ENCODE measurements around the gene MYBPC1.
"Not testable (repeated sequence)": the region's sequence is repeated elsewhere in the genome, so short reads cannot be mapped to it uniquely, and the experiment has no call there.

The MYBPC1 gene

DNA sequence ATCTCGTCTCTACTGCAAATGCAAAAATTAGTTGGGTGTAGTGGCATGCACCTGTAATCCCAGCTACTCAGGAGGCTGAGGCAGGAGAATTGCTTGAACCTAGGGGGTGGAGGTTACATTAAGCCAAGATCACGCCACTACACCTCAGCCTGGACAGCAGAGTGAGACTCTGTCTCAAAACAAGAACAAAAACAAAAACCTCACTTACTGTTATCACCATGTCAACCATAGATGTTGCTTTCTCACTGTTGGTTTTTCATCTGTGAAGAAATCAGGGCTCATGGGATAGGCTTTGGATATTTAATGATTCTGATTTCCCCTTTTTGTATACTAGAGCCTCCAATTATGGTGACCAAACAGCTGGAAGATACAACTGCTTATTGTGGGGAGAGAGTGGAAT lies 52.9 kb downstream of the MYBPC1 start:
- TF ChIP-seq, protein P1, sequence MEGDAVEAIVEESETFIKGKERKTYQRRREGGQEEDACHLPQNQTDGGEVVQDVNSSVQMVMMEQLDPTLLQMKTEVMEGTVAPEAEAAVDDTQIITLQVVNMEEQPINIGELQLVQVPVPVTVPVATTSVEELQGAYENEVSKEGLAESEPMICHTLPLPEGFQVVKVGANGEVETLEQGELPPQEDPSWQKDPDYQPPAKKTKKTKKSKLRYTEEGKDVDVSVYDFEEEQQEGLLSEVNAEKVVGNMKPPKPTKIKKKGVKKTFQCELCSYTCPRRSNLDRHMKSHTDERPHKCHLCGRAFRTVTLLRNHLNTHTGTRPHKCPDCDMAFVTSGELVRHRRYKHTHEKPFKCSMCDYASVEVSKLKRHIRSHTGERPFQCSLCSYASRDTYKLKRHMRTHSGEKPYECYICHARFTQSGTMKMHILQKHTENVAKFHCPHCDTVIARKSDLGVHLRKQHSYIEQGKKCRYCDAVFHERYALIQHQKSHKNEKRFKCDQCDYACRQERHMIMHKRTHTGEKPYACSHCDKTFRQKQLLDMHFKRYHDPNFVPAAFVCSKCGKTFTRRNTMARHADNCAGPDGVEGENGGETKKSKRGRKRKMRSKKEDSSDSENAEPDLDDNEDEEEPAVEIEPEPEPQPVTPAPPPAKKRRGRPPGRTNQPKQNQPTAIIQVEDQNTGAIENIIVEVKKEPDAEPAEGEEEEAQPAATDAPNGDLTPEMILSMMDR (IDR thresholded peaks at IDR 0.05; ENCODE audit: low read depth, low read length), result no peak
- no peak overlapping the region for H3K4me3 ChIP-seq (replicated peaks in 1 of 2; ENCODE audit: low read depth in 2 of 2, low read length in 2 of 2)
- DNase-seq (ENCODE audit: low read depth in 2 of 2), result no peak

- DNase-seq (ENCODE audit: low read depth in 2 of 2), result no peak
- no peak overlapping the region for H3K4me3 ChIP-seq (replicated peaks in 1 of 2; ENCODE audit: low read depth in 2 of 2, low read length in 2 of 2)
- TF ChIP-seq, protein P1 (IDR thresholded peaks at IDR 0.05; ENCODE audit: low read depth, low read length), result no peak
These were observed 53.4 kb downstream of the MYBPC1 start for GRCh38 chr12:101648195-101648594.

- TF ChIP-seq, protein P1 (IDR thresholded peaks at IDR 0.05; ENCODE audit: low read depth, low read length), result no peak
- no peak for DNase-seq (ENCODE audit: low read depth in 2 of 2)
- H3K4me3 ChIP-seq (replicated peaks in 1 of 2; ENCODE audit: low read depth in 2 of 2, low read length in 2 of 2), result no peak overlapping the region
These were observed 55.8 kb downstream of the MYBPC1 start for GRCh38 chr12:101650346-101651117.

DNA sequence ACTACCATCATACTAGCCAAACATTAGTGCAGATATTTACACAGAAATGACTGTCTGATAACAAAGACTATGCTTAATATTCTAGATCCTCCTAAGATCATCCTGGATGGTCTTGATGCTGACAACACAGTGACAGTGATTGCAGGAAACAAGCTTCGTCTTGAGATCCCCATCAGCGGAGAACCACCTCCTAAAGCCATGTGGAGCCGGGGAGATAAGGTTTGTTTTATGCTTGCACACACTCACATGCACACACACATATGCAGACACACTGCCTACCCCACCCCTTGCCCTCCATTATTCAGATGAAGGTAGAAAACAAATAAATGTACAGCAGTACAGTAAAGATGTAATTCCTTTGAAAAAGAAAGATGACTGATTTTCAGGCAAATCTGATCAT lies 58.3 kb downstream of the MYBPC1 start:
- DNase-seq (ENCODE audit: low read depth in 2 of 2), result no peak
- TF ChIP-seq, protein P1 (IDR thresholded peaks at IDR 0.05; ENCODE audit: low read depth, low read length), result no peak
- H3K4me3 ChIP-seq (replicated peaks in 1 of 2; ENCODE audit: low read depth in 2 of 2, low read length in 2 of 2), result no peak overlapping the region

DNA sequence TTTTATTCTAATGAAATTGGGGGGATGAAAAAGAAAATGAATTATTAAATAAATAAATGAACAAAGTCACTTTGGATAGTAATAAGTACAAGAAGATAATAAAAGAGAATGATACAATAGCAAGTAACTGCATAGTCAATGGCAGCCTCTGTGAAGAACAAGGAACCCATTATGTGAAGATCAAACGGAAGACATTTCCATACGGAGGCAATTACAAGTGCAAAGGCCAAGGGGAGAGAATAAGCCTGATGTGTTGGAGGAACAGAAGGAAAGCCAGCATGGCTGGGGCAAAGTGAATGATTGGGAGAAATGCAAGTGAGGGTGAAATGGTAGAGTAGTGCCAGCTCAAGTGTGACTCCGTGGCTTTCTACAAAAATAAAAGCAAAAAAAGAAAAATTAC lies 58.7 kb downstream of the MYBPC1 start:
- DNase-seq (ENCODE audit: low read depth in 2 of 2), result no peak

DNA sequence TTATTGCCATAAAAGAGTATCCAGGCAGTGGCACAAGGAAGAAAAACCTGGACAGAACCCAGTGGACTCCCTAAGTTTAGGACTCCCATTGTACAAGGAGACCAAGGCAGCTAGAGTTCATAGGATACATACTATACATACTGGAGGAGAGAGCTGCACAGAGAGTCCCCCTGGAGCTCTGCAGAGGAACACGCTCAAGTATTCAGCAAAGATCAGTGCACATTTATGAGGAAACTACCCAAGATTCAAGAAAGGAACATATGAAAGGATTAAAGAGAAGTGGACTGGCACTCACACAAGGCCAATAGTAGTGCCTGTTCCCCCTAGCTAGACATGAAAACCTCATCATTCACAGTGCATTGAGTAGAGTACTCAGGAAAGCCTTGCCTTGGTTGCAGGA lies 59.7 kb downstream of the MYBPC1 start:
- no peak for DNase-seq (ENCODE audit: low read depth in 2 of 2)
- no peak overlapping the region for H3K4me3 ChIP-seq (replicated peaks in 1 of 2; ENCODE audit: low read depth in 2 of 2, low read length in 2 of 2)
- TF ChIP-seq, protein P1 (IDR thresholded peaks at IDR 0.05; ENCODE audit: low read depth, low read length), result no peak

More for the DNA sequence above, 58.7 kb downstream of the MYBPC1 start:
- H3K4me3 ChIP-seq (replicated peaks in 1 of 2; ENCODE audit: low read depth in 2 of 2, low read length in 2 of 2), result no peak overlapping the region
- TF ChIP-seq, protein P1 (IDR thresholded peaks at IDR 0.05; ENCODE audit: low read depth, low read length), result no peak

- TF ChIP-seq, protein P1 (IDR thresholded peaks at IDR 0.05; ENCODE audit: low read depth, low read length), result no peak
- DNase-seq (ENCODE audit: low read depth in 2 of 2), result no peak
- no peak overlapping the region for H3K4me3 ChIP-seq (replicated peaks in 1 of 2; ENCODE audit: low read depth in 2 of 2, low read length in 2 of 2)
These were observed 60.6 kb downstream of the MYBPC1 start for GRCh38 chr12:101655393-101655792.

- peak in 1 of 2 donors; percentile 17 for DNase-seq (ENCODE audit: low read depth in 2 of 2)
- not testable (repeated sequence) for H3K4me3 ChIP-seq (replicated peaks in 1 of 2; ENCODE audit: low read depth in 2 of 2, low read length in 2 of 2)
These were observed 65.9 kb downstream of the MYBPC1 start for GRCh38 chr12:101660662-101661061.
